A549 treated with RU486 at 1 μM for 4 hours (cell line): ENCODE data around the gene ANKRD66. TPM values are rescaled to one million over a fixed set of nuclear protein-coding genes. Genes with fewer than 3 reads are reported as not detected.

Experiments
- total RNA-seq: library from RNA; stranded (reverse); fragments of 200-300 nt; extraction: Qiagen RNA extraction; gene quantifications from 5 replicates; pipeline ENCODE4 v1.2.3, GENCODE V29; 2022; ENCODE audit warnings: low read depth

The ANKRD66 gene
- total RNA-seq = not detected in 5 replicates

DNA sequence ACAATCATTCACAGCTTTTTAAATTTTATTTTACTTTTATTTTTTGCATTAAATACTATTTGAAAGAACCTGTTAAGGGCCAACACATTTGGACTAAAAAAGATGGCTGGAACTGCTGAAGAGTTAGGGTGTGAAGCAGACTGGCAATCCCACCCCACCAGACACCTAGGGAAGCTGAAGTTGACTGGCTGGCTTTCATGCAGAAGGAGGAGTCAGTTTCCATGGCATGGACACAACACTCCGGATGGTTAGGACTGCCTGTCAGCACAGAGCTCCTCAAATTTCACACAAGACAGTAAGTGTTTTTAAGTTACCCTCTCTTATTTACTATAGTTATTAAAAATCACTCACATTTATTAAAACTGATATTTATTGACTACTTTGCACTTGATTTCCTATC, at the start of gene ANKRD66:
ANKRD66 (plus strand) TSS at position 238 of the 400 bp plus-strand sequence. CDS start 5,016 bp downstream, outside the sequence.

GRCh38 chr6:46734867-46735719, 11.6 kb upstream of the ANKRD66 start, which contains the start of gene PLA2G7:
Gene PLA2G7 (minus strand): TSS chr6:46735375. CDS start chr6:46722891, 12,484 bp downstream.

DNA sequence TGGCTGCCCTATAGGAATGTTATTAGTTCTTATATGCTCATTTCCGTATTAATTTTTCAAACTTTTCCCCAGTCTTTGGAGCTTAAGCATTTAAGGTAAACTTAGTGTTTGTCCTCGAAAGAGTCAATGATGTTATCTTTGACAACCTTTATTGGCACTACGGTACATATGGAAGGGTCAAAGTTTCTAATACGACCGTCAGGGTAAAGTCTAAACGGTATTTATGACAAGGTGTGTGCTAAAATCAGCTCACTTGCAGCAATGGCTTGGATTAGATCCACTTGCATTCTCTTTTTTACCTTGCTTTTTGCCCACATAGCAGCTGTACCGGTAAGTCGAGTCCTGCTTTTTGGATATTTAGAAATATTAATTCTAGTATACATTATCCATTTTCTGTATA, 46.4 kb downstream of the ANKRD66 start, which contains the start of gene MEP1A:
MEP1A (plus strand) TSS at position 252 of the 400 bp plus-strand sequence; CDS start at position 262, 10 bp downstream.

Other genes starting within 250 kb of the ANKRD66 start
- gene CYP39A1, start 94.1 kb upstream of the ANKRD66 start, total RNA-seq = 0.06 to 0.15 TPM (median 0.14 TPM) in 3 of 5 replicates, not detected in the others
- 0.27 to 0.70 TPM (median 0.46 TPM) in 5 replicates for gene SLC25A27, start 94.0 kb upstream of the ANKRD66 start, total RNA-seq
- not detected in 5 replicates for gene TDRD6, start 59.0 kb upstream of the ANKRD66 start, total RNA-seq
- gene PLA2G7, start 11.6 kb upstream of the ANKRD66 start, total RNA-seq = 0.11 TPM in 1 of 5 replicates, not detected in the others
- gene MEP1A, start 46.5 kb downstream of the ANKRD66 start, total RNA-seq = not detected in 5 replicates
- gene ADGRF5, start 175.0 kb downstream of the ANKRD66 start, total RNA-seq = not detected in 5 replicates